ENCODE measurements around the gene TOPBP1. TPM values are rescaled to one million over a fixed set of nuclear protein-coding genes. Genes with fewer than 3 reads are reported as not detected.

The TOPBP1 gene
- total and polyA plus RNA-seq, 2 donors (not counting 3 experiments of a cell fraction or from before 2014, with no cell fraction given), result 23.3 to 42.2 TPM

GRCh38 chr3:133574260-133574881 lies 87.4 kb downstream of the TOPBP1 start:
- Histone ChIP-seq H3K27ac (ENCODE audit: insufficient read depth, low read depth, low read length) (peak overlapping the region; percentile 77), H2AFZ (ENCODE audit: low read depth, low read length) (no peak overlapping the region), H3K79me2 (ENCODE audit: control insufficient read depth, insufficient read depth, low read length) (peaks cover 54% of the 10 kb centered on the region), H3K9ac (replicated peaks; ENCODE audit: extremely low read depth, insufficient read depth, low read length) (peak overlapping the region; percentile 95), H4K20me1 (replicated peaks; ENCODE audit: control insufficient read depth, extremely low read depth, insufficient read depth, low read length) (peaks cover 9% of the 10 kb centered on the region), H3K9me3 (replicated peaks; ENCODE audit: control insufficient read depth, insufficient read depth, low read length) (no peaks in the 10 kb centered on the region), H3K27me3 (ENCODE audit: control insufficient read depth in 2 of 2, insufficient read depth in 2 of 2, low read length in 2 of 2) (no peaks in the 10 kb centered on the region), H3K4me2 (ENCODE audit: insufficient read depth, low read length) (peak overlapping the region; percentile 71), H3K36me3 (ENCODE audit: control insufficient read depth in 2 of 2, extremely low read depth in 1 of 2, insufficient read depth in 2 of 2, low read length in 2 of 2) (peaks cover 4 to 15% of the 10 kb centered on the region in 2 experiments), H3K9me1 (replicated peaks; ENCODE audit: control insufficient read depth, extremely low read depth, insufficient read depth, low read length) (no peaks in the 10 kb centered on the region), H3K4me1 (ENCODE audit: control insufficient read depth, extremely low read depth, insufficient read depth, low read length) (peaks cover 59% of the 10 kb centered on the region), H3K4me3 (replicated peaks in 1 of 3; ENCODE audit: insufficient read depth in 1 of 3, low read depth in 1 of 3, low read length in 3 of 3) (peak overlapping the region; percentile 82 to 97 (median 97))
- FAIRE-seq (no peak), DNase-seq (ENCODE audit: low read depth, low spot score) (peak; percentile 75)
- POLR2A ChIA-PET, result no interaction called here
- BruUV-seq (replicated peaks), result no TSS peak
- CTCF ChIA-PET, result interaction anchor here (0.9 to 13.8 kb wide), 5 partner anchors 68 to 137 kb away, joined by 3 to 224 read pairs (median 12); no protein-coding TSS in a partner anchor
- dilution Hi-C loops (cut with MboI; ENCODE audit: extremely low pct_ligation_motif_present, low sequenced_read_pairs), result no loop called here
- TF ChIP-seq POLR2AphosphoS5 (IDR thresholded peaks at IDR 0.05; ENCODE audit: insufficient read depth, low read depth, low read length), result peak; percentile 41
- no peak for TF ChIP-seq EZH2 (IDR thresholded peaks at IDR 0.05; ENCODE audit: borderline replicate concordance, low read depth, low read length, severe bottlenecking)
- TF ChIP-seq FOS (IDR thresholded peaks at IDR 0.05; ENCODE audit: borderline replicate concordance, insufficient read depth, low read length), result no peak
- TF ChIP-seq CTCF (IDR thresholded peaks at IDR 0.05; ENCODE audit: extremely low read depth in 1 of 2, insufficient read depth in 1 of 2, low read depth in 1 of 2, low read length in 2 of 2), result peak in 1 of 2 donors; percentile 12
- no peak for TF ChIP-seq MYC (IDR thresholded peaks at IDR 0.05; ENCODE audit: low read depth, low read length)
- no peak for TF ChIP-seq JUN (IDR thresholded peaks at IDR 0.05; ENCODE audit: borderline replicate concordance, insufficient read depth, insufficient read length, low read depth)
- TF ChIP-seq POLR2A (IDR thresholded peaks at IDR 0.05; ENCODE audit: low read depth, low read length), result peak; percentile 45
- TF ChIP-seq GATA2 (IDR thresholded peaks at IDR 0.05; ENCODE audit: insufficient read depth, insufficient read length, low read depth, low read length), result no peak
- no peak for TF ChIP-seq MAX (IDR thresholded peaks at IDR 0.05; ENCODE audit: insufficient read depth, insufficient read length)
- intact Hi-C loops (cut with micrococcal nuclease), result loop anchor here (5.0 to 10.0 kb wide), 6 partner anchors 42 to 913 kb away; partner anchors contain the start of genes ANAPC13, CEP63 and SRPRB
